Stimulated activated CD8-positive, alpha-beta memory T cell treated with anti-CD3 and anti-CD28 coated beads, Interleukin-2, amount 100 ng/mL, for 1 hour (primary cell): ENCODE measurements around the gene SUDS3.
A peak's percentile ranks its signal among the peaks of the same experiment; 100 is the strongest.
"Not testable (repeated sequence)": the region's sequence is repeated elsewhere in the genome, so short reads cannot be mapped to it uniquely, and the experiment has no call there.

Experiments used
- DNase-seq, 2 donors: peaks; one replicate each; pipeline ENCODE4 v3.0.0-alpha.2; 2020; ENCODE audit warnings: low read depth in 2 of 2

Gene SUDS3

GRCh38 chr12:118397708-118398440 is 21.5 kb downstream of the SUDS3 start:
- no peak for DNase-seq

- no peak for DNase-seq
Observed at GRCh38 chr12:118398524-118398923, 22.2 kb downstream of the SUDS3 start.

- no peak for DNase-seq
Observed at GRCh38 chr12:118398940-118399339, 22.6 kb downstream of the SUDS3 start.

GRCh38 chr12:118402251-118402650 is 25.9 kb downstream of the SUDS3 start:
- no peak for DNase-seq

GRCh38 chr12:118404876-118405521 is 28.6 kb downstream of the SUDS3 start:
- DNase-seq: peak; percentile 24 to 34

- not testable (repeated sequence) for DNase-seq
Observed at GRCh38 chr12:118408241-118408640, 31.9 kb downstream of the SUDS3 start.

GRCh38 chr12:118409834-118410233 is 33.5 kb downstream of the SUDS3 start:
- no peak for DNase-seq

- no peak for DNase-seq
Observed at GRCh38 chr12:118417942-118418341, 41.6 kb downstream of the SUDS3 start.

- no peak for DNase-seq
Observed at GRCh38 chr12:118418385-118419057, 42.2 kb downstream of the SUDS3 start.

GRCh38 chr12:118420673-118421072 is 44.3 kb downstream of the SUDS3 start:
- DNase-seq: no peak

- no peak for DNase-seq
Observed at GRCh38 chr12:118424884-118425283, 48.5 kb downstream of the SUDS3 start.

GRCh38 chr12:118425364-118425763 is 49.0 kb downstream of the SUDS3 start:
- DNase-seq: no peak

- DNase-seq: no peak
Observed at GRCh38 chr12:118427819-118428218, 51.5 kb downstream of the SUDS3 start.

GRCh38 chr12:118428643-118429042 is 52.3 kb downstream of the SUDS3 start:
- DNase-seq: no peak

GRCh38 chr12:118429688-118430383 is 53.5 kb downstream of the SUDS3 start:
- DNase-seq: no peak

- DNase-seq: no peak
Observed at GRCh38 chr12:118430516-118430915, 54.2 kb downstream of the SUDS3 start.

GRCh38 chr12:118432812-118433545 is 56.6 kb downstream of the SUDS3 start:
- DNase-seq: no peak

GRCh38 chr12:118436002-118436730 is 59.8 kb downstream of the SUDS3 start:
- DNase-seq: no peak

GRCh38 chr12:118436986-118437385 is 60.6 kb downstream of the SUDS3 start:
- no peak for DNase-seq

GRCh38 chr12:118439068-118439467 is 62.7 kb downstream of the SUDS3 start:
- no peak for DNase-seq

- DNase-seq: no peak
Observed at GRCh38 chr12:118446247-118446646, 69.9 kb downstream of the SUDS3 start.
